ENCODE data around the gene RAPGEF4. TPM values are rescaled to one million over a fixed set of nuclear protein-coding genes. Genes with fewer than 3 reads are reported as not detected.
"Not testable (repeated sequence)": the region's sequence is repeated elsewhere in the genome, so short reads cannot be mapped to it uniquely, and the experiment has no call there.

The RAPGEF4 gene
- total RNA-seq, 1 donor: 2.6 TPM

- no peak overlapping the region for H3K4me3 ChIP-seq (ENCODE audit: low read depth, low read length)
- no peak for TF ChIP-seq CTCF (IDR thresholded peaks at IDR 0.05; ENCODE audit: insufficient read depth, low read depth, low read length)
- no peak for DNase-seq (ENCODE audit: low read depth)
These were observed 352.3 kb downstream of the RAPGEF4 start for GRCh38 chr2:173087793-173088496.

GRCh38 chr2:173090276-173090877 is 354.7 kb downstream of the RAPGEF4 start:
- H3K4me3 ChIP-seq (ENCODE audit: low read depth, low read length): no peak overlapping the region
- no peak for TF ChIP-seq CTCF (IDR thresholded peaks at IDR 0.05; ENCODE audit: insufficient read depth, low read depth, low read length)
- peak; percentile 65 for DNase-seq (ENCODE audit: low read depth)

GRCh38 chr2:173090973-173091660 is 355.5 kb downstream of the RAPGEF4 start:
- TF ChIP-seq CTCF (IDR thresholded peaks at IDR 0.05; ENCODE audit: insufficient read depth, low read depth, low read length): peak; percentile 37
- H3K4me3 ChIP-seq (ENCODE audit: low read depth, low read length): peak overlapping the region; percentile 13
- peak; percentile 61 for DNase-seq (ENCODE audit: low read depth)

GRCh38 chr2:173091910-173092309 is 356.3 kb downstream of the RAPGEF4 start:
- H3K4me3 ChIP-seq (ENCODE audit: low read depth, low read length): no peak overlapping the region
- no peak for TF ChIP-seq CTCF (IDR thresholded peaks at IDR 0.05; ENCODE audit: insufficient read depth, low read depth, low read length)
- no peak for DNase-seq (ENCODE audit: low read depth)

- no peak for DNase-seq (ENCODE audit: low read depth)
- no peak for TF ChIP-seq CTCF (IDR thresholded peaks at IDR 0.05; ENCODE audit: insufficient read depth, low read depth, low read length)
- no peak overlapping the region for H3K4me3 ChIP-seq (ENCODE audit: low read depth, low read length)
These were observed 357.3 kb downstream of the RAPGEF4 start for GRCh38 chr2:173092844-173093402.

GRCh38 chr2:173093617-173094016 is 358.0 kb downstream of the RAPGEF4 start:
- not testable (repeated sequence) for DNase-seq (ENCODE audit: low read depth); H3K4me3 ChIP-seq (ENCODE audit: low read depth, low read length)

GRCh38 chr2:173094731-173095130 is 359.1 kb downstream of the RAPGEF4 start:
- no peak overlapping the region for H3K4me3 ChIP-seq (ENCODE audit: low read depth, low read length)
- TF ChIP-seq CTCF (IDR thresholded peaks at IDR 0.05; ENCODE audit: insufficient read depth, low read depth, low read length): no peak

More at GRCh38 chr2:173094731-173095130, 359.1 kb downstream of the RAPGEF4 start:
- no peak for DNase-seq (ENCODE audit: low read depth)

Data from fibroblast of villous mesenchyme (primary cell).